Measurements from ENCODE around the gene CEP78. TPM values are rescaled to one million over a fixed set of nuclear protein-coding genes. Genes with fewer than 3 reads are reported as not detected.

Gene CEP78
- total RNA-seq, 1 donor from 2014 or later, result 21.5 TPM

DNA sequence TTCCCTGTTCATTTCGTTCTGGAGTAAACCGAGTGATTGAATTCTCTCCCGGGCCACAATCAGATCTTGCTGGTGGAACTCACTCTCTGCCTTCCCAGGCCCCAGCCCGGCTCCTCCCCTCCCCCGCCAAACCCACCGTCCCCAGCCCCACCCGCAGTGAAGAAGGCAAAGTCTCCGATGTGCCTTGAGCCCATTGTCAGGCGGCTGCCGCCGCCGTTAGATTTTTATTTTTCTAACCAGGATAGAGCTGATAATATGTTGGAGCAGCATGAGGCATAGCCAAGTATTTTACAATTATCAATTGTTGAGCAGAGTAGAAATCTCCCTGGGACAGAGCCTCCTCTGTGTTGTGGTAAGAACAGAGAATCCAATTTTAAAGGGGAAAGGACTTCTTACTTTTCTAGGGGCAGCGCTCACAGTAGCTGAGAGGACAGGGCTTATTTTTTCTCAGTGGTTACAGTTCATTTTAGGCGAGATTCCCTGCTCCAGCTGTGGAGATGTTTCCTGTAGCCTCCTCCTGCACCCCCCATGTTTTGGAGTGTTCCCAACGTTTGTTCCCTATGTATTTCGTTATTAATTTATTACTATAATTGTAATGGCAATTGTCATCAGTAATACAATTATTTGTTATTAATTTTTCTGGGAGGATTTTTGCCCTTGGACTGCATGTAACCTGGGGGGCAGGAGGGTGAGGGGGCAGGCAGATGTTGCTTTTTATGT lies 62.3 kb downstream of the CEP78 start:
- Mint-ChIP-seq H3K27me3 (ENCODE audit: low read depth, unreplicated experiment) (no peaks in the 10 kb centered on the region), H3K4me3 (ENCODE audit: unreplicated experiment) (peak overlapping the region; percentile 90), H3K36me3 (ENCODE audit: low read depth, unreplicated experiment) (peaks cover 17% of the 10 kb centered on the region), H3K9me3 (ENCODE audit: unreplicated experiment) (no peaks in the 10 kb centered on the region), H3K27ac (ENCODE audit: unreplicated experiment) (peak overlapping the region; percentile 89), H3K4me1 (ENCODE audit: low read depth, unreplicated experiment) (peaks cover 25% of the 10 kb centered on the region)
- TF ChIP-seq, protein P1, sequence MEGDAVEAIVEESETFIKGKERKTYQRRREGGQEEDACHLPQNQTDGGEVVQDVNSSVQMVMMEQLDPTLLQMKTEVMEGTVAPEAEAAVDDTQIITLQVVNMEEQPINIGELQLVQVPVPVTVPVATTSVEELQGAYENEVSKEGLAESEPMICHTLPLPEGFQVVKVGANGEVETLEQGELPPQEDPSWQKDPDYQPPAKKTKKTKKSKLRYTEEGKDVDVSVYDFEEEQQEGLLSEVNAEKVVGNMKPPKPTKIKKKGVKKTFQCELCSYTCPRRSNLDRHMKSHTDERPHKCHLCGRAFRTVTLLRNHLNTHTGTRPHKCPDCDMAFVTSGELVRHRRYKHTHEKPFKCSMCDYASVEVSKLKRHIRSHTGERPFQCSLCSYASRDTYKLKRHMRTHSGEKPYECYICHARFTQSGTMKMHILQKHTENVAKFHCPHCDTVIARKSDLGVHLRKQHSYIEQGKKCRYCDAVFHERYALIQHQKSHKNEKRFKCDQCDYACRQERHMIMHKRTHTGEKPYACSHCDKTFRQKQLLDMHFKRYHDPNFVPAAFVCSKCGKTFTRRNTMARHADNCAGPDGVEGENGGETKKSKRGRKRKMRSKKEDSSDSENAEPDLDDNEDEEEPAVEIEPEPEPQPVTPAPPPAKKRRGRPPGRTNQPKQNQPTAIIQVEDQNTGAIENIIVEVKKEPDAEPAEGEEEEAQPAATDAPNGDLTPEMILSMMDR (IDR thresholded peaks at IDR 0.05; ENCODE audit: insufficient read depth, low read depth, low read length), result no peak
- no peak for TF ChIP-seq EZH2 (IDR thresholded peaks at IDR 0.05; ENCODE audit: insufficient read depth, low read length)
- H2AFZ ChIP-seq (ENCODE audit: low read depth, low read length), result peak overlapping the region; percentile 94
- H4K20me1 ChIP-seq (ENCODE audit: insufficient read depth, low read length), result no peaks in the 10 kb centered on the region
- peaks cover 3% of the 10 kb centered on the region for H3K36me3 ChIP-seq (ENCODE audit: insufficient read depth, low read length)
- no peaks in the 10 kb centered on the region for H3K9me3 ChIP-seq (ENCODE audit: insufficient read depth, low read depth, low read length)
- H3K4me3 ChIP-seq (ENCODE audit: insufficient read depth, low read depth, low read length), result peak overlapping the region; percentile 79
- peak overlapping the region; percentile 83 for H3K9ac ChIP-seq (ENCODE audit: low read length)
- H3K27me3 ChIP-seq (ENCODE audit: insufficient read depth, low read length), result no peaks in the 10 kb centered on the region
- peaks cover 10% of the 10 kb centered on the region for H3K79me2 ChIP-seq (ENCODE audit: insufficient read depth, low read length)
- H3K4me2 ChIP-seq (ENCODE audit: low read length), result peak overlapping the region; percentile 99
- peaks cover 8% of the 10 kb centered on the region for H3K4me1 ChIP-seq (ENCODE audit: insufficient read depth, low read length)
- H3K27ac ChIP-seq (ENCODE audit: low read depth, low read length), result no peak overlapping the region
- DNase-seq (ENCODE audit: low read depth), result no peak
- no peak for FAIRE-seq

DNA sequence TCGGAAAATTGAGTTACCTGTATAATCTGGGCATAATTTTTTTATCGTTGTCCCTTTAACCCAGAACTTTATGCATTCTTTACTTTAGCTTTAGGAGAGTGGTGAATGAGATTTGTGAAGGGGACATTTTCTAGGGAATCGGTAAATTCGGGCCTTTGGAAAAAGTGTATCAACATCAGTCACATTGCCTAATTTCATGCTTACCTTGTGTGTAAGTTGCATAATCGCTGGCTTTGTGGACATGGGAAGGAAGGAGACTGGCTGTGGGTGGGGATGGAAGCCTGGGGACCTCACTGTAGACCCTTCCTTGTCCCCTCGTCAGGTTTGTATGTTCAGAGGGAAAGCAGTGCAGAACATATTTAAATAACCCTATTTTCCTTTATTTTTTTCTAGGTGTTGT lies 64.3 kb downstream of the CEP78 start:
- H3K4me3 ChIP-seq (ENCODE audit: insufficient read depth, low read depth, low read length), result no peak overlapping the region
- H3K4me1 ChIP-seq (ENCODE audit: insufficient read depth, low read length), result peaks cover 8% of the 10 kb centered on the region
- H3K9me3 ChIP-seq (ENCODE audit: insufficient read depth, low read depth, low read length), result no peaks in the 10 kb centered on the region
- H3K9me3 Mint-ChIP-seq (ENCODE audit: unreplicated experiment), result no peaks in the 10 kb centered on the region
- H3K4me2 ChIP-seq (ENCODE audit: low read length), result no peak overlapping the region
- no peak overlapping the region for H3K27ac Mint-ChIP-seq (ENCODE audit: unreplicated experiment)
- H3K4me3 Mint-ChIP-seq (ENCODE audit: unreplicated experiment), result peak overlapping the region; percentile 70
- H3K36me3 Mint-ChIP-seq (ENCODE audit: low read depth, unreplicated experiment), result peaks cover 30% of the 10 kb centered on the region
- FAIRE-seq (no peak), DNase-seq (ENCODE audit: low read depth) (no peak)
- TF ChIP-seq, protein P1 (IDR thresholded peaks at IDR 0.05; ENCODE audit: insufficient read depth, low read depth, low read length), result no peak
- TF ChIP-seq EZH2 (IDR thresholded peaks at IDR 0.05; ENCODE audit: insufficient read depth, low read length), result no peak
- H3K9ac ChIP-seq (ENCODE audit: low read length), result no peak overlapping the region
- peaks cover 3% of the 10 kb centered on the region for H3K36me3 ChIP-seq (ENCODE audit: insufficient read depth, low read length)
- no peaks in the 10 kb centered on the region for H4K20me1 ChIP-seq (ENCODE audit: insufficient read depth, low read length)
- no peaks in the 10 kb centered on the region for H3K27me3 Mint-ChIP-seq (ENCODE audit: low read depth, unreplicated experiment)
- no peak overlapping the region for H3K27ac ChIP-seq (ENCODE audit: low read depth, low read length)
- H2AFZ ChIP-seq (ENCODE audit: low read depth, low read length), result no peak overlapping the region
- H3K4me1 Mint-ChIP-seq (ENCODE audit: low read depth, unreplicated experiment), result peaks cover 24% of the 10 kb centered on the region
- H3K79me2 ChIP-seq (ENCODE audit: insufficient read depth, low read length), result peaks cover 10% of the 10 kb centered on the region
- no peaks in the 10 kb centered on the region for H3K27me3 ChIP-seq (ENCODE audit: insufficient read depth, low read length)

DNA sequence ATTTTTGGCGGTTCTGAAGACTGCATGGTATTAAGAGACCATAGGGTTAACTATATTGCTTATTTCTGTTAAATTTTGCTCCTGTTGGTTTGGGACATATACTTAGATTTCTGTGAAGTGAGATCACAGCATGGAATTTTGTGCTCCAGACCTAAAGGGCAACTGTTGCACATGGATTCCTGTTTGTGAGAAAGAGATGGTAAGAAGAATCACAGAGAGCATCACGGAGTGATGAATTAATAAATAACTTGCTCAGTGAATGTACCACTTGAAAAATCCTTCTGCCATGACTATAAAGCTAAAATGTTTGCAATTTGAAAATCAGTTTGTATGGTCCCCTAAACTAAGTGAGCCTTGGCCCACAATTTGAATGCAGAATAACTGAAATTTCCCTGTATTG lies 65.6 kb downstream of the CEP78 start:
- TF ChIP-seq, protein P1 (IDR thresholded peaks at IDR 0.05; ENCODE audit: insufficient read depth, low read depth, low read length), result no peak
- no peak for TF ChIP-seq EZH2 (IDR thresholded peaks at IDR 0.05; ENCODE audit: insufficient read depth, low read length)
- Histone ChIP-seq H3K79me2 (ENCODE audit: insufficient read depth, low read length) (peaks cover 10% of the 10 kb centered on the region), H3K4me2 (ENCODE audit: low read length) (no peak overlapping the region), H3K36me3 (ENCODE audit: insufficient read depth, low read length) (peaks cover 10% of the 10 kb centered on the region), H3K27me3 (ENCODE audit: insufficient read depth, low read length) (no peaks in the 10 kb centered on the region), H2AFZ (ENCODE audit: low read depth, low read length) (no peak overlapping the region), H3K9ac (ENCODE audit: low read length) (no peak overlapping the region), H3K4me1 (ENCODE audit: insufficient read depth, low read length) (peaks cover 2% of the 10 kb centered on the region), H3K4me3 (ENCODE audit: insufficient read depth, low read depth, low read length) (no peak overlapping the region), H3K27ac (ENCODE audit: low read depth, low read length) (no peak overlapping the region), H3K9me3 (ENCODE audit: insufficient read depth, low read depth, low read length) (no peaks in the 10 kb centered on the region), H4K20me1 (ENCODE audit: insufficient read depth, low read length) (no peaks in the 10 kb centered on the region)
- no peak overlapping the region for H3K4me3 Mint-ChIP-seq (ENCODE audit: unreplicated experiment)
- no peak for DNase-seq (ENCODE audit: low read depth)
- no peak for FAIRE-seq
- peaks cover 41% of the 10 kb centered on the region for H3K36me3 Mint-ChIP-seq (ENCODE audit: low read depth, unreplicated experiment)
- no peaks in the 10 kb centered on the region for H3K27me3 Mint-ChIP-seq (ENCODE audit: low read depth, unreplicated experiment)
- H3K9me3 Mint-ChIP-seq (ENCODE audit: unreplicated experiment), result no peaks in the 10 kb centered on the region
- peaks cover 16% of the 10 kb centered on the region for H3K4me1 Mint-ChIP-seq (ENCODE audit: low read depth, unreplicated experiment)
- no peak overlapping the region for H3K27ac Mint-ChIP-seq (ENCODE audit: unreplicated experiment)
